Gastrocnemius medialis (tissue), 4 donors: ENCODE results near the gene PDIA5.

Experiments used
- POLR2A ChIP-seq, 2 donors: fragments of 450-650 bp; IDR thresholded peaks; one replicate each; pipeline ENCODE4 v1.6.1; 2017; ENCODE audit warnings: antibody characterized with exemption in 2 of 2, mild to moderate bottlenecking in 2 of 2, moderate library complexity in 2 of 2
- TF ChIP-seq, protein P1 (sequence below), 5 experiments: fragments of 450-650 bp in 3 of 5; fragments of 200-600 bp in 2 of 5; sonication (generic) in 2 of 5; IDR thresholded peaks in 4 of 5; conservative IDR thresholded peaks in 1 of 5; 1 replicate in 4 of 5; 2 replicates in 1 of 5; pipeline ENCODE4 v1.5.1; 2016 to 2019; ENCODE audit warnings: antibody characterized with exemption in 5 of 5, mild to moderate bottlenecking in 3 of 5, moderate library complexity in 3 of 5

DNA sequence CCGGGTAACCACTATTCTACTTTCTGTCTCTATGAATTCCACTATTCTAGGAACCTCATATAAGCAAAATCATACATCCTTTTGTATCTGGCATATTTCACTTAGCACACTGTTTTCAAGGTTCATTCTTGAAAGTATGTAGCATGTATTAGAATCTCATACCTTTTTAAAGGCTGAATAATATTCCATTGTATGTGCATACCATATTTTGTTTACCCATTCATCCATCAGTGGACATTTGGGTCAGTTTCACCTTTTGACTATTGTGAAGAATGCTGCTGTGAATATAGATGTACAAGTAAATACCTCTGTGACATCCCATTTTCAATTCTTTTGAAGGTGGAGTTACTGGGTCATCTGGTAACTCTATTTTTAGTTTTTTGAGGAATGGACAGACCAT lies 98.3 kb downstream of the PDIA5 start:
- TF ChIP-seq, protein P1, sequence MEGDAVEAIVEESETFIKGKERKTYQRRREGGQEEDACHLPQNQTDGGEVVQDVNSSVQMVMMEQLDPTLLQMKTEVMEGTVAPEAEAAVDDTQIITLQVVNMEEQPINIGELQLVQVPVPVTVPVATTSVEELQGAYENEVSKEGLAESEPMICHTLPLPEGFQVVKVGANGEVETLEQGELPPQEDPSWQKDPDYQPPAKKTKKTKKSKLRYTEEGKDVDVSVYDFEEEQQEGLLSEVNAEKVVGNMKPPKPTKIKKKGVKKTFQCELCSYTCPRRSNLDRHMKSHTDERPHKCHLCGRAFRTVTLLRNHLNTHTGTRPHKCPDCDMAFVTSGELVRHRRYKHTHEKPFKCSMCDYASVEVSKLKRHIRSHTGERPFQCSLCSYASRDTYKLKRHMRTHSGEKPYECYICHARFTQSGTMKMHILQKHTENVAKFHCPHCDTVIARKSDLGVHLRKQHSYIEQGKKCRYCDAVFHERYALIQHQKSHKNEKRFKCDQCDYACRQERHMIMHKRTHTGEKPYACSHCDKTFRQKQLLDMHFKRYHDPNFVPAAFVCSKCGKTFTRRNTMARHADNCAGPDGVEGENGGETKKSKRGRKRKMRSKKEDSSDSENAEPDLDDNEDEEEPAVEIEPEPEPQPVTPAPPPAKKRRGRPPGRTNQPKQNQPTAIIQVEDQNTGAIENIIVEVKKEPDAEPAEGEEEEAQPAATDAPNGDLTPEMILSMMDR (IDR thresholded peaks at IDR 0.05 in 4 of 5, conservative IDR thresholded peaks at IDR 0.05 in 1 of 5) = no peak
- no peak for TF ChIP-seq POLR2A (IDR thresholded peaks at IDR 0.05)
